Mesendoderm (in vitro differentiated cells): ENCODE results near the gene SSTR1.
A peak's percentile ranks its signal among the peaks of the same experiment; 100 is the strongest.

Experiments used
- DNase-seq: peaks from one replicate; pipeline ENCODE4 v3.0.0; 2013
- H2AK5ac ChIP-seq: 2 replicates; pipeline ENCODE4 v1.6.1; 2013; ENCODE audit warnings: low read length, inconsistent platforms
- H2BK120ac ChIP-seq: 2 replicates; pipeline ENCODE4 v1.6.1; 2013; ENCODE audit warnings: low read depth, mild to moderate bottlenecking, low read length, moderate library complexity, mixed read lengths
- H2BK15ac ChIP-seq: replicated peaks from 2 replicates; pipeline ENCODE4 v1.6.1; 2013; ENCODE audit warnings: low read depth, mild to moderate bottlenecking, moderate library complexity
- H2BK5ac ChIP-seq: 2 replicates; pipeline ENCODE4 v1.6.1; 2013; ENCODE audit warnings: low read length, inconsistent platforms
- H3K18ac ChIP-seq: 2 replicates; pipeline ENCODE4 v1.6.1; 2013; ENCODE audit warnings: mild to moderate bottlenecking, low read length, mixed read lengths
- H3K23ac ChIP-seq: one replicate; pipeline ENCODE4 v1.6.1; 2013; ENCODE audit warnings: low read length
- H3K27ac ChIP-seq: 2 replicates; pipeline ENCODE4 v1.5.1; 2013; ENCODE audit warnings: low read depth, mild to moderate bottlenecking, inconsistent platforms, low read length, moderate library complexity
- H3K27me3 ChIP-seq: 2 replicates; pipeline ENCODE4 v1.6.1; 2013; ENCODE audit warnings: low read length, control low read depth, mild to moderate bottlenecking, inconsistent platforms; ENCODE audit not compliant: insufficient read depth, poor library complexity
- H3K36me3 ChIP-seq: 2 replicates; pipeline ENCODE4 v1.6.1; 2013; ENCODE audit warnings: low read length, inconsistent platforms; ENCODE audit not compliant: control insufficient read depth, insufficient read depth
- H3K4ac ChIP-seq: one replicate; pipeline ENCODE4 v1.6.1; 2013; ENCODE audit warnings: low read depth, mild to moderate bottlenecking, low read length, moderate library complexity
- H3K4me1 ChIP-seq: 2 replicates; pipeline ENCODE4 v1.6.1; 2013; ENCODE audit warnings: low read depth, low read length, inconsistent platforms; ENCODE audit not compliant: control insufficient read depth
- H3K4me2 ChIP-seq: 2 replicates; pipeline ENCODE4 v1.6.1; 2013; ENCODE audit warnings: low read length
- H3K4me3 ChIP-seq: 2 replicates; pipeline ENCODE4 v1.5.1; 2013; ENCODE audit warnings: mild to moderate bottlenecking, low read length
- H3K56ac ChIP-seq: one replicate; pipeline ENCODE4 v1.6.1; 2013; ENCODE audit warnings: low read length
- H3K79me1 ChIP-seq: 2 replicates; pipeline ENCODE4 v1.6.1; 2013; ENCODE audit warnings: low read length, inconsistent platforms
- H3K79me2 ChIP-seq: 2 replicates; pipeline ENCODE4 v1.6.1; 2013; ENCODE audit warnings: mild to moderate bottlenecking, low read length; ENCODE audit not compliant: control insufficient read depth, insufficient read depth
- H3K9ac ChIP-seq: 2 replicates; pipeline ENCODE4 v1.6.1; 2013; ENCODE audit warnings: low read length, inconsistent platforms
- H4K5ac ChIP-seq: one replicate; pipeline ENCODE4 v1.6.1; 2013; ENCODE audit warnings: low read length
- H4K8ac ChIP-seq: one replicate; pipeline ENCODE4 v1.6.1; 2013; ENCODE audit warnings: low read depth, mild to moderate bottlenecking, control low read depth, low read length, moderate library complexity
- WGBS: extraction: QIAGEN DNeasy Blood & Tissue Kit; methylation state at CpG from one replicate; pipeline ENCODE4 v1.1.7; 2013; ENCODE audit warnings: low lambda C conversion rate, missing lambda C conversion rate; ENCODE audit not compliant: insufficient coverage; ENCODE audit errors: extremely low coverage; 5-methylcytosine and 5-hydroxymethylcytosine counted together

SSTR1 gene

GRCh38 chr14:38198425-38198824, 9.3 kb upstream of the SSTR1 start:
- Histone ChIP-seq H3K56ac (no peak overlapping the region), H2AK5ac (no peak overlapping the region), H3K36me3 (no peaks in the 10 kb centered on the region), H3K4me2 (no peak overlapping the region), H3K4me1 (no peaks in the 10 kb centered on the region), H3K4ac (no peak overlapping the region), H3K23ac (no peak overlapping the region), H3K9ac (no peak overlapping the region), H3K27ac (no peak overlapping the region), H3K79me2 (no peaks in the 10 kb centered on the region), H3K4me3 (no peak overlapping the region), H2BK5ac (no peak overlapping the region), H2BK15ac (no peak overlapping the region), H3K18ac (no peak overlapping the region), H4K8ac (no peak overlapping the region), H3K27me3 (no peaks in the 10 kb centered on the region), H4K5ac (no peak overlapping the region), H2BK120ac (no peak overlapping the region), H3K79me1 (no peaks in the 10 kb centered on the region)
- no peak for DNase-seq
- WGBS, result no CpG with 5 or more reads among the region's 4 CpGs

DNA sequence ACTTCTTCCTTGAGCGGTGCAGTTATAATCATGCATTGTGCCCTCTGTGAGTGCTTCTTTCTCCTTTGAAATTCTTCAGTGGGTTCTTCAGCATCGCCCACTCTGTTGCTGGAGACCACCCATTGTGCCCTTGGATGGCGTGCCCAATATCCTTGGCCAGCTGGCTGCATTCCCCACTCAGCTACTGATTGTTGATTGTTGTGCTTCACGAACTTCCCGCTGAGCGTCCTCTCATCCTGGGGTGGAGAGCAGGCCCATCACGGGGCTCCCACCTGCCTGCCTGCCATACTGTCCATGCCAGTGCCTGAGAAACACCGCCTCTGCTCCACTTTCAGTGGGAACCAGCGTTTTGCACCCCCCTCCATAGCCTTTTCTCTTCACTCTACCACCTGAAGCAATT, 8.6 kb upstream of the SSTR1 start:
- H3K36me3 ChIP-seq, result no peaks in the 10 kb centered on the region
- H3K79me2 ChIP-seq, result no peaks in the 10 kb centered on the region
- H3K4me2 ChIP-seq, result no peak overlapping the region
- no peak for DNase-seq
- peak overlapping the region; percentile 25 for H3K23ac ChIP-seq
- no peak overlapping the region for H2BK5ac ChIP-seq
- H2BK120ac ChIP-seq, result no peak overlapping the region
- H4K5ac ChIP-seq, result no peak overlapping the region
- no peak overlapping the region for H3K9ac ChIP-seq
- H3K4ac ChIP-seq, result no peak overlapping the region
- no CpG with 5 or more reads among the region's 9 CpGs for WGBS
- no peak overlapping the region for H3K4me3 ChIP-seq
- no peak overlapping the region for H3K18ac ChIP-seq
- H3K4me1 ChIP-seq, result no peaks in the 10 kb centered on the region
- H3K27ac ChIP-seq, result no peak overlapping the region
- no peaks in the 10 kb centered on the region for H3K79me1 ChIP-seq
- H3K56ac ChIP-seq, result no peak overlapping the region
- no peaks in the 10 kb centered on the region for H3K27me3 ChIP-seq
- no peak overlapping the region for H2BK15ac ChIP-seq
- no peak overlapping the region for H2AK5ac ChIP-seq
- no peak overlapping the region for H4K8ac ChIP-seq

DNA sequence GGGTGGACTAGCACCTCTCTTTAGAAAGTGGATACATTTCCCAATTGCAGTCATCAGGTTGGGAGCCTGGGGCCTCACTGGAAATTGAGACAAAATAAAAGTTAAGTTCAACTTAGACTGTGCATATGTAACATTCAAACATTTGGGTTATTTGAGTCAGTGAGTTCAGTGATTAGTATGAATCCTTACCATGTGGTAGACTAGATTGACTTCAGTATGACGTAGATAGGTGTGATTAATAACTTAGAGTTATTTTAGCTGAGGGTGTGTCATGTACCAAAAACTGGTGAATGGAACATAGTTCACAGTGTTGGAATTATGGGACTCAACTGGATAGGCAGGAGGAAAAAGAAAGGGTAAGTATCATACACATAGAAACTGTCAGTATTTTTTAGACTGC, 8.0 kb upstream of the SSTR1 start:
- no CpG with 5 or more reads among the region's 1 CpG for WGBS
- no peak overlapping the region for H2AK5ac ChIP-seq

DNA sequence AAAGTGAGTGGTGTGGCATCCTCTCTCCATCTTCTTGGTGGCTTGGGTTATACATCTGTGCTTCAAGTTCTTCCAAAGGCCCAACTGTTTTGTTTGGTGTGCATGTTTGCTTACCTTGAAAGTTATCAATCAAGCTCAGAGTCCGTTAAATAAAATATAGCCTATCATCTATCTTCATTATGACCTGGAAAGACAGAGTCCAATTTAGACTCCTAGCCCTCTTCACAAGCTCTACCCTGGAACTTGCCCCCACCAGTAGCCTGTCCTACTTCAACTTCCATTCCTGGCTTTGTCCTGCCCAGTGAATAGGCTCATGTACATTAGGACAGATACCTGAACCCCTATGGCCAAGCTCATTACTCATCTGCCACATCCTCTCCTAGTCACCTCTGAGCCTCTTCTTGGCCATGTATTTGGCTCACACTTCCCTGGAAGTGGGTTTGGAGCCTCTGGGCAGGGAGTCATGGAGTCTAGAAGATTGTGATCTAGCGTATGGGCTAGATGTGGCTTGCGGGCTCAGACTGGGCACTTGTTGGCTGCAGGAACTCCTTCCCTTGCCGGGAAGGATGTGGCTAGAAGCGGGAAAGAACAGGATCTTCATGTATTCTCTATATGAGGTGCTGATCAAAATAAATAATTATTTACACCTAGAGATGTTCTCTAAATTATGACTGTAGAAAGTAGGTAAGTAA, 6.4 kb upstream of the SSTR1 start:
- H4K8ac ChIP-seq, result no peak overlapping the region
- WGBS, result no CpG with 5 or more reads among the region's 5 CpGs
- no peak overlapping the region for H3K4me2 ChIP-seq
- H4K5ac ChIP-seq, result no peak overlapping the region
- H2BK5ac ChIP-seq, result no peak overlapping the region
- no peaks in the 10 kb centered on the region for H3K79me1 ChIP-seq
- H3K4me1 ChIP-seq, result no peaks in the 10 kb centered on the region
- no peak overlapping the region for H2AK5ac ChIP-seq
- H3K23ac ChIP-seq, result no peak overlapping the region
- H2BK120ac ChIP-seq, result no peak overlapping the region
- H3K4ac ChIP-seq, result no peak overlapping the region
- H3K79me2 ChIP-seq, result no peaks in the 10 kb centered on the region
- no peaks in the 10 kb centered on the region for H3K27me3 ChIP-seq
- H3K4me3 ChIP-seq, result no peak overlapping the region
- H3K9ac ChIP-seq, result no peak overlapping the region
- no peak overlapping the region for H3K56ac ChIP-seq
- no peak overlapping the region for H3K18ac ChIP-seq
- H2BK15ac ChIP-seq, result no peak overlapping the region
- H3K27ac ChIP-seq, result no peak overlapping the region
- no peaks in the 10 kb centered on the region for H3K36me3 ChIP-seq
- no peak for DNase-seq

More for the DNA sequence above, 8.0 kb upstream of the SSTR1 start:
- H3K27ac ChIP-seq, result no peak overlapping the region
- H3K56ac ChIP-seq, result no peak overlapping the region
- H2BK120ac ChIP-seq, result no peak overlapping the region
- H3K27me3 ChIP-seq, result no peaks in the 10 kb centered on the region
- H2BK5ac ChIP-seq, result no peak overlapping the region
- no peak overlapping the region for H3K9ac ChIP-seq
- no peak overlapping the region for H3K23ac ChIP-seq
- H3K36me3 ChIP-seq, result no peaks in the 10 kb centered on the region
- H3K79me2 ChIP-seq, result no peaks in the 10 kb centered on the region
- no peak overlapping the region for H3K18ac ChIP-seq
- H3K4me1 ChIP-seq, result no peaks in the 10 kb centered on the region
- H4K5ac ChIP-seq, result no peak overlapping the region
- H3K4me3 ChIP-seq, result no peak overlapping the region
- no peaks in the 10 kb centered on the region for H3K79me1 ChIP-seq
- H4K8ac ChIP-seq, result no peak overlapping the region
- no peak overlapping the region for H3K4me2 ChIP-seq
- H3K4ac ChIP-seq, result no peak overlapping the region
- DNase-seq, result no peak
- no peak overlapping the region for H2BK15ac ChIP-seq

DNA sequence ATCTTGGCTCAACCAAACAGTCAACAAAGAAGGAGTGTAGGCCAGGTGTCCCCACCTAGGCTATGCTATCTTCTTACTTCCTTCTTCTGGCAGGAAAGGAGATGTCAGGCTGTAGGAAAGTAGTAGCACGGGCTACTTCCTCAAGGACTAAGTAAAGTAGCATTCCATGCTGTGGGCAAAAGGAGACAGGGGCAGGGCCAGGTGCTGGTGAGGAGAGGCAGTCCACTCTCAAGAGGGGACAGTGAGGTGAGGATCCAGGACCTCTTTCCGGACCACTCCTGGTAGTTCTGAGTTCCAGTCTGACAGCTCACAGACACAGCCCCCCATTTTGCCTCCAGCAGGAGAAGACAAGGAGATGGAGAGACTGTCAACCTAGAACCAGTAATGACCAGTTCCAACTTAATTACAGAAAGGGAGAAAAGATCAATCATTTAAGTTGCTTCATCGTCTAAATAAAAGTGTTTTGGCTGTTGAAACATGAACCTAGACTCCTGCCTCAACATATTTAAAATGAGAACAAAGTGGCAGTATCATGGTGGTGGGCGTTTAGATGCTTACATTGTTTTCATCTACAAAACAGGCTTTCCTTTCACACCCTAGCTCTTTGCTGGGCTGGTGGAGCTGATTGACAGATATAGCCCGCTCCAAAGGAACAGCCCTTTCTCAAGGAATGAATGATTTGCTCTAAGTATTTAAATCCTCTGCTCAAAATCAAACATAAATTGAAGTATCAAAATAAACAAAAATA, 5.1 kb upstream of the SSTR1 start:
- no peak for DNase-seq
- H2AK5ac ChIP-seq, result no peak overlapping the region
- no CpG with 5 or more reads among the region's 5 CpGs for WGBS
- H3K27me3 ChIP-seq, result peaks cover 3% of the 10 kb centered on the region
- no peak overlapping the region for H4K5ac ChIP-seq
- no peaks in the 10 kb centered on the region for H3K36me3 ChIP-seq
- H3K9ac ChIP-seq, result no peak overlapping the region
- no peak overlapping the region for H3K4ac ChIP-seq
- no peak overlapping the region for H3K4me3 ChIP-seq
- H3K18ac ChIP-seq, result no peak overlapping the region
- no peaks in the 10 kb centered on the region for H3K79me1 ChIP-seq
- no peak overlapping the region for H3K23ac ChIP-seq
- peaks cover 3% of the 10 kb centered on the region for H3K4me1 ChIP-seq
- H2BK120ac ChIP-seq, result no peak overlapping the region
- H3K27ac ChIP-seq, result no peak overlapping the region
- no peak overlapping the region for H2BK15ac ChIP-seq
- H3K4me2 ChIP-seq, result no peak overlapping the region
- H2BK5ac ChIP-seq, result no peak overlapping the region
- no peaks in the 10 kb centered on the region for H3K79me2 ChIP-seq
- H4K8ac ChIP-seq, result no peak overlapping the region
- H3K56ac ChIP-seq, result no peak overlapping the region
